Measurements from ENCODE around the gene TFDP1. TPM values are rescaled to one million over a fixed set of nuclear protein-coding genes. Genes with fewer than 3 reads are reported as not detected.

Gene TFDP1
- polyA plus RNA-seq, 1 of the 3 experiments (the other 2 are of a cell fraction) = 76.7 TPM

GRCh38 chr13:113616281-113616906, 31.8 kb downstream of the TFDP1 start:
- Histone ChIP-seq H4K20me1 (ENCODE audit: insufficient read depth) (peaks cover 55% of the 10 kb centered on the region), H3F3A (replicated peaks; ENCODE audit: insufficient read depth) (no peaks in the 10 kb centered on the region), H3K4me3 (ENCODE audit: low read depth in 2 of 2, low read length in 1 of 2) (no peak overlapping the region), H3K9ac (no peak overlapping the region), H3K36me3 (replicated peaks in 1 of 2; ENCODE audit: control insufficient read depth in 1 of 2, insufficient read depth in 2 of 2, low read length in 1 of 2) (peaks cover 0 to 3% of the 10 kb centered on the region in 2 experiments), H3K4me2 (no peak overlapping the region), H2AFZ (ENCODE audit: low read depth) (no peak overlapping the region), H3K9me3 (no peaks in the 10 kb centered on the region), H3K9me2 (no peaks in the 10 kb centered on the region), H3K27me3 (ENCODE audit: insufficient read depth) (no peaks in the 10 kb centered on the region), H3K4me1 (ENCODE audit: control insufficient read depth in 1 of 2, insufficient read depth in 2 of 2, low read depth in 1 of 2, low read length in 1 of 2) (peaks cover 3 to 15% of the 10 kb centered on the region in 2 experiments; a peak in 2 of 4 replicates), H3K27ac (ENCODE audit: low read depth in 2 of 2, low read length in 1 of 2) (no peak overlapping the region), H3K79me2 (ENCODE audit: insufficient read depth) (peaks cover 81% of the 10 kb centered on the region)
- POLR2A ChIA-PET = interaction anchor here (0.7 kb wide), 1 partner anchor 20 kb away, joined by 4 read pairs; no protein-coding TSS in a partner anchor
- 93% methylated on average over 20 of the region's 20 CpGs for WGBS (ENCODE audit: low lambda C conversion rate)
- no peak for DNase-seq
- CTCF ChIA-PET = interaction anchor here (0.9 kb wide), 1 partner anchor 159 kb away, joined by 3 read pairs; no protein-coding TSS in a partner anchor
- TF ChIP-seq GABPA (IDR thresholded peaks at IDR 0.05; ENCODE audit: low read depth) = no peak
- no peak for TF ChIP-seq FOXJ3 (CRISPR knock-in tag; IDR thresholded peaks at IDR 0.05)
- no peak for TF ChIP-seq SMC3 (IDR thresholded peaks at IDR 0.05; ENCODE audit: low read depth, low read length)
- no peak for TF ChIP-seq PBX3 (IDR thresholded peaks at IDR 0.05)

- 83% methylated on average over 8 of the region's 18 CpGs for WGBS (ENCODE audit: low lambda C conversion rate)
- H3K4me1 ChIP-seq (ENCODE audit: control insufficient read depth in 1 of 2, insufficient read depth in 2 of 2, low read depth in 1 of 2, low read length in 1 of 2) = peaks cover 3 to 15% of the 10 kb centered on the region in 2 experiments; a peak in 2 of 4 replicates
- no peak overlapping the region for H2AFZ ChIP-seq (ENCODE audit: low read depth)
- POLR2A ChIA-PET = interaction anchor here (0.7 kb wide), 1 partner anchor 21 kb away, joined by 4 read pairs; no protein-coding TSS in a partner anchor
- H3F3A ChIP-seq (replicated peaks; ENCODE audit: insufficient read depth) = no peaks in the 10 kb centered on the region
- H3K4me2 ChIP-seq = 0 out of 2 replicates have a peak overlapping the region, but pooled peaks have one; percentile 19
- H3K27ac ChIP-seq (ENCODE audit: low read depth in 2 of 2, low read length in 1 of 2) = no peak overlapping the region
- H3K27me3 ChIP-seq (ENCODE audit: insufficient read depth) = no peaks in the 10 kb centered on the region
- TF ChIP-seq JUND (IDR thresholded peaks at IDR 0.05) = no peak
- TF ChIP-seq NFIC (IDR thresholded peaks at IDR 0.05; ENCODE audit: borderline replicate concordance) = no peak
- TF ChIP-seq YY1 (IDR thresholded peaks at IDR 0.05; ENCODE audit: low read depth) = no peak
- no peak for TF ChIP-seq EP300 (IDR thresholded peaks at IDR 0.05; ENCODE audit: borderline replicate concordance in 1 of 2, low read depth in 1 of 2, low read length in 1 of 2)
- no peak for TF ChIP-seq TEAD4 (IDR thresholded peaks at IDR 0.05; ENCODE audit: borderline replicate concordance, insufficient read depth)
- no peak for TF ChIP-seq SMC3 (IDR thresholded peaks at IDR 0.05; ENCODE audit: low read depth, low read length)
- TF ChIP-seq MXI1 (IDR thresholded peaks at IDR 0.05; ENCODE audit: low read depth, low read length) = no peak
- no peak for TF ChIP-seq USF2 (IDR thresholded peaks at IDR 0.05; ENCODE audit: borderline replicate concordance, low read depth, low read length)
- TF ChIP-seq TAF1 (IDR thresholded peaks at IDR 0.05; ENCODE audit: borderline replicate concordance, low read depth, low read length) = no peak
- no peak for TF ChIP-seq FOSL2 (IDR thresholded peaks at IDR 0.05; ENCODE audit: borderline replicate concordance, low read depth)
- TF ChIP-seq SIN3A (IDR thresholded peaks at IDR 0.05; ENCODE audit: borderline replicate concordance, low read depth, low read length) = no peak
- TF ChIP-seq RAD21 (IDR thresholded peaks at IDR 0.05; ENCODE audit: low read length) = no peak
- TF ChIP-seq IRF3 (IDR thresholded peaks at IDR 0.05; ENCODE audit: low read depth, low read length) = no peak
- no peak for TF ChIP-seq EZH2phosphoT487 (IDR thresholded peaks at IDR 0.05; ENCODE audit: borderline replicate concordance, low read depth)
- no peak for TF ChIP-seq GABPA (IDR thresholded peaks at IDR 0.05; ENCODE audit: low read depth)
- TF ChIP-seq GATA2 (CRISPR knock-in tag; IDR thresholded peaks at IDR 0.05) = no peak
- no peak for TF ChIP-seq NRF1 (IDR thresholded peaks at IDR 0.05; ENCODE audit: low read depth, low read length)
- no peak for TF ChIP-seq POLR2AphosphoS5 (IDR thresholded peaks at IDR 0.05; ENCODE audit: low read depth, low read length)
- no peak for TF ChIP-seq FOXJ3 (CRISPR knock-in tag; IDR thresholded peaks at IDR 0.05)
- no peaks in the 10 kb centered on the region for H3K9me3 ChIP-seq
- H3K36me3 ChIP-seq (replicated peaks in 1 of 2; ENCODE audit: control insufficient read depth in 1 of 2, insufficient read depth in 2 of 2, low read length in 1 of 2) = no peaks in the 10 kb centered on the region
- DNase-seq = no peak
- H4K20me1 ChIP-seq (ENCODE audit: insufficient read depth) = peaks cover 52% of the 10 kb centered on the region
- H3K9me2 ChIP-seq = no peaks in the 10 kb centered on the region
- no peak overlapping the region for H3K9ac ChIP-seq
- H3K4me3 ChIP-seq (ENCODE audit: low read depth in 2 of 2, low read length in 1 of 2) = no peak overlapping the region
- CTCF ChIA-PET = interaction anchor here (0.9 kb wide), 1 partner anchor 159 kb away, joined by 3 read pairs; no protein-coding TSS in a partner anchor
- peaks cover 75% of the 10 kb centered on the region for H3K79me2 ChIP-seq (ENCODE audit: insufficient read depth)
Measured at GRCh38 chr13:113616991-113617749, 32.6 kb downstream of the TFDP1 start.

Measured in SK-N-SH (cell line).